22Rv1 (cell line): ENCODE data around the gene SIRPD.
A peak's percentile ranks its signal among the peaks of the same experiment; 100 is the strongest.

Source experiments
- H3K27ac ChIP-seq: fragments of 450-650 bp; 2 replicates; pipeline ENCODE4 v1.5.1; 2017
- ZFX ChIP-seq: fragments of 450-650 bp; IDR thresholded peaks from 2 replicates; pipeline ENCODE4 v1.6.1; 2017; ENCODE audit warnings: antibody characterized with exemption, borderline replicate concordance
- TF ChIP-seq, protein P1 (sequence below): fragments of 450-650 bp; IDR thresholded peaks from 2 replicates; pipeline ENCODE4 v1.5.1; 2017; ENCODE audit warnings: mild to moderate bottlenecking

The SIRPD gene

DNA sequence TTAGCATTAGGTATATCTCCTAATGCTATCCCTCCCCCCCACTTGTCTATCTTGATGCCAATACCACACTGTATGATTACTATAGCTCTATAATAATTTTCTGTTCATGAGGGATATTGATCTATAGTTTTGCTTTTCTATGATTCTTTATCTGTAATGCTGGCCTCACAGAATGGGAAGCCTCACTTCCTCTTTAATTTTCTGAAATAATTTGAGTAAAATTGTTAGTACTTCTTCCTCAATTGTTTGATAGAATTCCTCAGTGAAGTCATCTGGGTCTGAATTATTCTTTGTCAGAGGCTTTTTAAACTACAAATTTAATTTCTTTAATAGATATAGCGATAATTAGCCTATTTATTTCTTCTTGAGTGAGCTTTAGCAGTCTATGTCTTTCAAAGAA, 31.2 kb downstream of the SIRPD start:
- H3K27ac ChIP-seq, result no peak overlapping the region
- TF ChIP-seq, protein P1, sequence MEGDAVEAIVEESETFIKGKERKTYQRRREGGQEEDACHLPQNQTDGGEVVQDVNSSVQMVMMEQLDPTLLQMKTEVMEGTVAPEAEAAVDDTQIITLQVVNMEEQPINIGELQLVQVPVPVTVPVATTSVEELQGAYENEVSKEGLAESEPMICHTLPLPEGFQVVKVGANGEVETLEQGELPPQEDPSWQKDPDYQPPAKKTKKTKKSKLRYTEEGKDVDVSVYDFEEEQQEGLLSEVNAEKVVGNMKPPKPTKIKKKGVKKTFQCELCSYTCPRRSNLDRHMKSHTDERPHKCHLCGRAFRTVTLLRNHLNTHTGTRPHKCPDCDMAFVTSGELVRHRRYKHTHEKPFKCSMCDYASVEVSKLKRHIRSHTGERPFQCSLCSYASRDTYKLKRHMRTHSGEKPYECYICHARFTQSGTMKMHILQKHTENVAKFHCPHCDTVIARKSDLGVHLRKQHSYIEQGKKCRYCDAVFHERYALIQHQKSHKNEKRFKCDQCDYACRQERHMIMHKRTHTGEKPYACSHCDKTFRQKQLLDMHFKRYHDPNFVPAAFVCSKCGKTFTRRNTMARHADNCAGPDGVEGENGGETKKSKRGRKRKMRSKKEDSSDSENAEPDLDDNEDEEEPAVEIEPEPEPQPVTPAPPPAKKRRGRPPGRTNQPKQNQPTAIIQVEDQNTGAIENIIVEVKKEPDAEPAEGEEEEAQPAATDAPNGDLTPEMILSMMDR, result no peak
- no peak for TF ChIP-seq ZFX

- no peak overlapping the region for H3K27ac ChIP-seq
Observed at GRCh38 chr20:1524004-1524403, 33.5 kb downstream of the SIRPD start.

DNA sequence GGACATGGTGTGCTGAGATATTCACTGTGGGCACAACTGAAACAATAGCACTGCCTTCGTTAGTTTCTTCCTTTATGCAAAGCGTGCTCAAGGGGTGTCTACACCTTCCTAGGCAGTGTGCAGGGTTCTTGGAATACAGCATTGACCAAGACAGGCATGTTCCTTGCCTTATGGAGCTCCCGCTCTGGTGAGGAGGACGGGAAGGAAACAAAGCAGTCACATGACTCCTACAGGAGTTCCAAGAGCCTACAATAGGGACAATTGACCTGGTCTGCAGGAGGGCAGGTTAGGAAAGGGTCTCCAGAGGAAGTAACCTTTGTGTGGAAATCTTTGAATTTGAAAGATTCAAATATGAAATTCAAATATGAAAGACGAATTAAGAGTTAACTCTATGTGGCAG, 40.5 kb downstream of the SIRPD start:
- H3K27ac ChIP-seq, result no peak overlapping the region
- TF ChIP-seq, protein P1, result no peak
- TF ChIP-seq ZFX, result no peak

More at GRCh38 chr20:1524004-1524403, 33.5 kb downstream of the SIRPD start:
- no peak for TF ChIP-seq ZFX
- TF ChIP-seq, protein P1, result no peak

DNA sequence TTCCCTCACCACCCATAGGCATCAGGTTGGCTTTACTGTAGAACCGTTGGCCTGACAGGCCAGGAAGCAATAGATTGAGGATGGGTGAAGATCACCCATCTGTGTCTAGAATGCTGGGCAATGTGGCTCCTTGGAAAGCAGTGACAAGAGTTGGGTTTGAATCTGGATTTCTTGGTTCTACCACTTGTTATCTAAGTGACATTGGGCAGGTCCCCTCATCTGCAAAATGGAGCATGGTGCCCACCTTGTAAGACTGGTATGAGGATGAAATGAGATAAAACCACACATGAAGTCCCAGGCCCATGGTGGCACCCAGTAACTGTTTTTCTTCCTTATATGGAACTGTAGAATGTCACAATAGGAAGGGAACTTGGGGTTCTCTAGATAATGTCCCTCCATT, 43.7 kb downstream of the SIRPD start:
- H3K27ac ChIP-seq, result no peak overlapping the region
- TF ChIP-seq, protein P1, result no peak
- no peak for TF ChIP-seq ZFX

GRCh38 chr20:1509237-1509636, 48.3 kb downstream of the SIRPD start:
- no peak for TF ChIP-seq ZFX
- TF ChIP-seq, protein P1, result peak; percentile 67
- H3K27ac ChIP-seq, result no peak overlapping the region

DNA sequence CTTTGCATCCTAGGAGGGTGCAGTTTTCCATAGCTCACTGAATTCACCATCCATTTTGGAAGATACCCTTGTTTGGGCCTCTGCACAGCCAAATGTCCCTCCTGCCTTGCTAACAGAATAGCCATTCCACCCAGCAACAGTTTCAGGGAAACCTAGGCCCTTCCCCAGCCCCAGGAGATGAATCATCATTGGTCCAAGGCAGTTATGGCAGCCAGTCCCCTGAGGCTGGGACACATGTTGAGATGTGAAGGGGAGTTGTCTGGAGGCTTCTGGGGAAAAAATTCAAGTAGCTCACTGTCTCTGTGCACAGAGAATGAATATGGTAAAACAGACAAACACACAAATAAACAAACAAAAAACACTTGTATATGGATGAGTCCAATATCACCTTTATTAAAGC, 48.9 kb downstream of the SIRPD start:
- TF ChIP-seq, protein P1, result no peak
- no peak for TF ChIP-seq ZFX
- H3K27ac ChIP-seq, result no peak overlapping the region

GRCh38 chr20:1507276-1507675, 50.2 kb downstream of the SIRPD start:
- no peak for TF ChIP-seq ZFX
- TF ChIP-seq, protein P1, result no peak
- no peak overlapping the region for H3K27ac ChIP-seq
